ENCODE measurements around the gene FAM13C. TPM values are rescaled to one million over a fixed set of nuclear protein-coding genes. Genes with fewer than 3 reads are reported as not detected.

The FAM13C gene
- total and polyA plus RNA-seq, 7 donors, result 1.0 to 31.7 (median 13.1) TPM

- Histone ChIP-seq H3K36me3 (ENCODE audit: insufficient read depth in 1 of 2, low read depth in 1 of 2) (no peaks in the 10 kb centered on the region), H3K27ac (no peak overlapping the region), H3K9me3 (no peaks in the 10 kb centered on the region), H3K27me3 (ENCODE audit: insufficient read depth in 3 of 3, low read length in 2 of 3) (no peaks in the 10 kb centered on the region), H3K4me3 (no peak overlapping the region), H3K4me1 (peaks cover 7% of the 10 kb centered on the region)
- DNase-seq, result no peak
- intact Hi-C loops (cut with DNase I), result no loop called here
- peak in 2 of 4 donors; percentile 44 to 48 for ATAC-seq
- no peak for TF ChIP-seq CTCF (IDR thresholded peaks at IDR 0.05)
- WGBS, 3 donors, result 57 to 71% (median 63%) methylated on average over 3 of the region's 3 CpGs
These were observed 14.5 kb upstream of the FAM13C start for GRCh38 chr10:59376846-59377245.

GRCh38 chr10:59375990-59376389 lies 13.6 kb upstream of the FAM13C start:
- 79 to 90% (median 85%) methylated on average over 3 of the region's 3 CpGs for WGBS, 3 donors
- peaks cover 7% of the 10 kb centered on the region for H3K4me1 ChIP-seq
- no peaks in the 10 kb centered on the region for H3K9me3 ChIP-seq
- no peak overlapping the region for H3K4me3 ChIP-seq
- intact Hi-C loops (cut with DNase I), result no loop called here
- no peak for DNase-seq
- no peaks in the 10 kb centered on the region for H3K27me3 ChIP-seq (ENCODE audit: insufficient read depth in 3 of 3, low read length in 2 of 3)
- TF ChIP-seq CTCF (IDR thresholded peaks at IDR 0.05), result no peak
- H3K27ac ChIP-seq, result no peak overlapping the region
- H3K36me3 ChIP-seq (ENCODE audit: insufficient read depth in 1 of 2, low read depth in 1 of 2), result no peaks in the 10 kb centered on the region
- no peak for ATAC-seq

GRCh38 chr10:59374916-59375315 lies 12.6 kb upstream of the FAM13C start:
- ATAC-seq (no peak), DNase-seq (no peak)
- Histone ChIP-seq H3K27me3 (ENCODE audit: insufficient read depth in 3 of 3, low read length in 2 of 3) (no peaks in the 10 kb centered on the region), H3K9me3 (no peaks in the 10 kb centered on the region), H3K4me1 (peaks cover 7% of the 10 kb centered on the region), H3K27ac (no peak overlapping the region), H3K36me3 (ENCODE audit: insufficient read depth in 1 of 2, low read depth in 1 of 2) (no peaks in the 10 kb centered on the region), H3K4me3 (no peak overlapping the region)
- TF ChIP-seq CTCF (IDR thresholded peaks at IDR 0.05), result no peak
- intact Hi-C loops (cut with DNase I), result no loop called here

GRCh38 chr10:59373071-59373470 lies 10.7 kb upstream of the FAM13C start:
- TF ChIP-seq CTCF (IDR thresholded peaks at IDR 0.05), result no peak
- 63 to 77% (median 71%) methylated on average over 3 of the region's 3 CpGs for WGBS, 3 donors
- intact Hi-C loops (cut with DNase I), result no loop called here
- Histone ChIP-seq H3K4me1 (peaks cover 7% of the 10 kb centered on the region), H3K9me3 (no peaks in the 10 kb centered on the region), H3K4me3 (no peak overlapping the region), H3K27me3 (ENCODE audit: insufficient read depth in 3 of 3, low read length in 2 of 3) (no peaks in the 10 kb centered on the region), H3K36me3 (ENCODE audit: insufficient read depth in 1 of 2, low read depth in 1 of 2) (no peaks in the 10 kb centered on the region), H3K27ac (no peak overlapping the region)
- ATAC-seq (peak in 1 of 4 donors; percentile 36), DNase-seq (no peak)

- Histone ChIP-seq H3K36me3 (ENCODE audit: insufficient read depth in 1 of 2, low read depth in 1 of 2) (no peaks in the 10 kb centered on the region), H3K27ac (no peak overlapping the region), H3K9me3 (no peaks in the 10 kb centered on the region), H3K4me1 (peaks cover 7% of the 10 kb centered on the region), H3K27me3 (ENCODE audit: insufficient read depth in 3 of 3, low read length in 2 of 3) (no peaks in the 10 kb centered on the region), H3K4me3 (no peak overlapping the region)
- DNase-seq, result no peak
- TF ChIP-seq CTCF (IDR thresholded peaks at IDR 0.05), result no peak
- 76 to 83% (median 79%) methylated on average over 1 of the region's 1 CpG for WGBS, 3 donors
- no peak for ATAC-seq
- intact Hi-C loops (cut with DNase I), result no loop called here
These were observed 10.2 kb upstream of the FAM13C start for GRCh38 chr10:59372543-59372942.
